Hindlimb muscle (tissue), 1 donor: ENCODE data around the gene RIT1. TPM values are rescaled to one million over a fixed set of nuclear protein-coding genes. Genes with fewer than 3 reads are reported as not detected.
A peak's percentile ranks its signal among the peaks of the same experiment; 100 is the strongest.

ENCODE experiments used
- DNase-seq: peaks from one replicate; pipeline ENCODE4 v3.0.0-alpha.2; 2013
- polyA plus RNA-seq: library from polyadenylated mRNA; unstranded; fragments of 120-200 nt; gene quantifications from one replicate; pipeline ENCODE4 v1.2.1, GENCODE V29; 2013; ENCODE audit not compliant: insufficient read length

The RIT1 gene
- polyA plus RNA-seq, 1 donor, result 23.4 TPM

DNA sequence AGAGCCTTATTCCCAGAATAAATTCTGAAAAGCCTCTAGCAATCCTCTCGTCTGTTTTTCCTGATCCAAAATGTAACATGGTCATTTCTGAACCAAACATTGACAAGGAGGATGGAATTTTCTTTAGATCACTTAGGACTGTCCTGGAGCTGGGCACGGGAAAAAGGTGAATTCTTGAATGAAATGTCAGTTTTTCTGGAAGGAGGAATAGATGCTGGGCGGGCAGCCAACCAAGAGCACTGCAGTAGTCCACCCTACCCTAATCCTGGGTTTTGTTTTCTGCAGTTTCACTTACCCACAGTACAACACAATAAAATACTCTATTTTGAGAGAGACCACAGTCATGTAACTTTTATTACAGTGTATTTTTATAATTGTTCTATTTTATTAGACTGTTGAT lies 20.9 kb downstream of the RIT1 start:
- DNase-seq, result no peak

DNA sequence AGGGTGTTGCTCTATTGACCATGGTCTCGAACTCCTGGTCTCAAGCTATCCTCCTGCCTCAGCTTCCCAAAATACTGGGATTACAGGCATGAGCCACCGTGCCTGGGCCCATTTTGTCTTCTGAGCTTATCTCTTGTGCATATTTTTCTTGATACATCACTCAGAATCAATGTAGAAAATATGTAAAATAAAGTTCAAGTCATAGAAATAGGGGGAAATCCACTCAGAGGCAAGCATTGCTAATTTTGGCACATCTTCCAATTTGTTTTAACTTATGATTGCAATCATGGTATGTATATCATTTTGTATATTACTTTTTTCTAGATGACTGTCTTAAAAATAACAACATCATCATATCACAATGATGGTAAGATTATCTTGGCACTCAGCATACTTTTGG lies 21.6 kb downstream of the RIT1 start:
- no peak for DNase-seq

DNA sequence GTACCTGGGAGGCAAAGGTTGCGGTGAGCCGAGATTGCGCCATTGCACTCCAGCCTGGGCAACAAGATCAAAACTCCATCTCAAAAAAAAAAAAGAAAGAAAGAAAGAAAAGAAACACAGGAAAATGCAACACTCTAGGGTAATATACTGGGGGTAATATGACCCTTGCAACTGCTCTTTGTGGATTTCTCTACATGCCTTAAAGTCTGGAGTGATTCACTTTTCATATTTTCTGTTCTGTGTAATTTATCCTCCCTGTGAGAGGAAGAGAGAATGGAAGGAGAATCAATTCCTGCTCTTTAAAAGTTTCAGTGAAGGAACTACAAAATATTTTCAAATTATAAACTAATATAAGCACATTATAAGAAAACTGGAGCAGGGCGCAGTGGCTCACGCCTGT lies 22.7 kb downstream of the RIT1 start:
- DNase-seq, result no peak

DNA sequence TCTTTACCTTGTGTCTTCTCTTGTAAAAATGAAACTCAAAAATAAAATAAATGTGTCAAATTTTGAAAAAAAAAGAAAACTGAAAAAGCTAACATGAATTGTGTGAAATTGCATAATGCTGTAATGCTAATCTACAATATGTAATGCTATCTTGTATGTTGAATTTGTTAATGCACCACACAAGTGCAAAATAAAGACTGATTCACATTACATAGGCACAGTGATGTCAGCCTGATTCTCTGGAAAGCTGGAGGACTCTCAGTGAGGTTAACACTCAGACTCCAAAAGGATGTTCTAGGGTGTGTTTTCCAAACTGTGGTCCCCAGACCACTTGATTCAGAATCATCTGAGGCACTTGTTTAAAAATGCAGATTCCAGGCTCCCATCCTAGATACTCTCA lies 26.2 kb downstream of the RIT1 start:
- DNase-seq, result no peak

DNA sequence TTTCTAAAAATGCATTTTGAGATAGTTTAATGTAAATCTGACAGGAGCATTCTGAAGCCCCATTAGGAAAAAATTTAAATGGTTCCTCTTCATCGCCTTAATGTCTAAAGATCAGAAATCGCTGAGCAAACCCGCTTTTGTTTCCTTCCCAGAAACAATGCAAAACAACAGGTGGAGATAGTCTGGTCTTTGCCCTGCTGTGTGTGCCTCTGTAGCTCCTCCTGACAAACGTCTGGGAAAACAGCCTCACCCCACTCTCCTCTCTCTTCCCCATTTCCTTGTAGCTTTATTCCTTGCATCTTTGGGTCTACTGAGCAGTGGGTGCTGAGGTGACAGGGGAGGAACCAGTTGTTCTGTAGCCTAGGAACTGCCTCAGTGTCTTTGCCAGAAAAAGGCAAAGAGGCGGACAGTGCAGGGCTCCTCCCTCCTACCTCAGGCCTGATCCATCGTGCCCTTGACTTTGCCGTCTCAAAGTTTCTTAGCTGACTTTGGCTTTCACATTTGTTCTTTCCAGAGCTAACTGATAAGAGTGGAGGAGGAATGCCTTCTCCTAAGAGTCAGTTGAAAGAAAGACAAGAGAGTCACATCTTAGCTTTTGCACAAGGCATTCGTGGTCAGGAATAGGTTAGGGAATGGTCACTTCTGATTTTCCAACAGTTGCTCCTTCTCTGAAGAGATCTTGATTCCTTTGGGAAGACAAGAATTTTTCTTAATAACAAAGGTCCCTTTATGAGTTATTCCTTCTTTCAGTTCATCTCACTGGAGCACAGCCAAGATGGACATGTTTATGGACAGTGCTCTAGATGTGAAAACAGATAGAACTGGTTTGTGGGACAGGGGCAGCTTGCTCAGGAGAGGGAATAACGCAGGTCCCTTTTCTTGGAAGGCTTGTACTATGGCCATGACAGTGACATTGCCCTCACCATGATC lies 26.9 kb downstream of the RIT1 start:
- no peak for DNase-seq

DNA sequence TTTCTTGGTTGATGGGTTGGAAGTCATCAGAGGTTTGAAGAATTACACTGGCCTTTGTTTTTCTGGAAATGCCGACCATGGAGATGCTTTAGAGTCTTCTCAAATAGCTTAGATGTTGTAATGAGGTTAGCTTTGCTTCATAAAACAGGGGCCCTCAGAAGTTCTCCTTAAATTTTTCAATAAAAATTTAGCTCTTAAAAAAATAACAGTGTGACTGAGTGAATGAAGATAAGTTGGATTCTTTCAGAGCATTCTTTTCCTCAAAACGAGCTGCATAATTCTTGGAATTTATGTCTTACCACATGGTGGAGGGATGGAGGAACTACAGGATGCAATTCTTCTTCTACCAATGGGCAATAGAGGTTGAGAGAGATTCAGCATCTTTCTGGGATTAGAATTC lies 28.4 kb downstream of the RIT1 start:
- no peak for DNase-seq

DNA sequence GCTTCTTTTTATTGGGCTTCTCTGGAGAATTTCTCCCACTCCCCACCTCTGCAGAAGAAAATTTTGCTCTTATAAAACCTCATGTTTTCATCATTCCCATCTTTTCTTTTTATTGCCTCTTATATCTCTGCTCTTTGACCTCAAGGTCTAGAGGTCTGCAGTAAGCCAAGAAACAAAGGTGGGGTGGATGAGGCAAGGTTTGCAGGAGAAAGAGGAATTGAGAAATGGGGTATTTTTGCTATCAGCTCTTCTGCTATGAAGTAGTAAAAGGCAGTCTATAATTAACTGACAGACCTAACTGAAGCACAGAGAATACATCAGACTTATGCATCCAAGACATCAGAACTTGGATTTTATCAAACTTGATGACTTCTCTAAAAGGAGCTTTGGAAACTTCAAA lies 28.9 kb downstream of the RIT1 start:
- DNase-seq, result no peak

DNA sequence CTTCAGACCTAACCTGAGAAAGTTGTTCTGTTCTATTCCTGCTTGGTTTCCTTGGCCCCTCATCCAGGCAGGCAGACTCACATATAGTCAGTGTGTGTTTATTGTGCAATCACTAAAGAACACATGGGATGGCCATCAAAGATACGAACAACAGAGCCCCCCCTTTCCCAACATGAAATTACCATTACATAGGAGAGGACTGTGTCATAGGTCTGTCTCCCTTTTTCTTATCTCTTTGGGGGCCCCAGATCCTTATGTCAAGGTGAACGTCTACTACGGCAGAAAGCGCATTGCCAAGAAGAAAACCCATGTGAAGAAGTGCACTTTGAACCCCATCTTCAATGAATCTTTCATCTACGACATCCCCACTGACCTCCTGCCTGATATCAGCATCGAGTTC lies 30.2 kb downstream of the RIT1 start:
- DNase-seq, result no peak

DNA sequence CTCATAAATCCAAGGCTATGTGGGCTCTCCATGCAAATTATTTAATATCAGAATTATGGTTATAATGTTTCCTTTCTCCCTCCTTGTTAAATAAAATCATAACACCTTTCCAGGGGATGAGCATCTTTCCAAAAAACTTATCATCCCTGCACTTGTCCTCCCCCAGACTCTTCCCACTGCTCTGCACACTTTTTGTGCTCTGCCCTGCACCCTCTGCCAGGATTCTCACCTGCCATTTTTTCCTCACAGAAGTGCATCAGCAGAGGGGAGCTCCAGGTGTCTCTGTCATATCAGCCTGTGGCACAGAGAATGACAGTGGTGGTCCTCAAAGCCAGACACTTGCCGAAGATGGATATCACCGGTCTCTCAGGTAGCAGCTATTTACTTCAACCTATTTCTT lies 30.9 kb downstream of the RIT1 start:
- DNase-seq, result no peak

DNA sequence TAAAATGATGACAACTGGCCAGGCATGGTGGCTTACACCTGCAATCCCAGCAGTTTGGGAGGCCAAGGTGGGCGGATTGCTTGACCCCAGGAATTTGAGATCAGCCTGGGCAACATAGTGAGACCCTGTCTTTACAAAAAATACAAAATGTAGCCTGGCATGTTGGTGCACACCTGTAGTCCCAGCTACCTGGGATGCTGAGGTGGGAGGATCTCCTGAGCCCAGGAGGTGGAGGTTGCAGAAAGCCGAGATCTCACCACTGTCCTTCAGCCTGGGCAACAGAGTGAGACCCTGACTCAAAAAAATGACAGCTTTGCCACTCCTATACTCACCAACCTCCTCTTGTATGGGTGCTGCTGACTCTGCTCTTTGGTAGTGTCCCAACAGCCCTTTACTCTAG lies 33.2 kb downstream of the RIT1 start:
- DNase-seq, result no peak

DNA sequence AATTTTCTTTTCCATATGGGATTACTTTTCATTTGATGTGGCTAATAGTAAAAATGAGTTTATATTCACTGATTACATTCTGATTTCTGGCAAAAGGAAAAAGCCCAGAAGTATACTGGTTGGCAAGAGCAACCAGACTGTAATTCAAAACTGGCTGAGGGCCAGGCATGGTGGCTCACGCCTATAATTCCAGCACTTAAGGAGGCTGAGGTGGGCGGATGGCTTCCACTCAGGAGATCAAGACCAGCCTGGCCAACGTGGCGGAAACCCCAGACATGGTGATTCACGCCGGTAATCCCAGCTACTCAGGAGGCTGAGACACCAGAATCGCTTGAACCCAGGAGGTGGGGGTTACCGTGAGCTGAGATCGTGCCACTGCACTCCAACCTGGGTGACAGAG lies 37.3 kb downstream of the RIT1 start:
- no peak for DNase-seq

DNA sequence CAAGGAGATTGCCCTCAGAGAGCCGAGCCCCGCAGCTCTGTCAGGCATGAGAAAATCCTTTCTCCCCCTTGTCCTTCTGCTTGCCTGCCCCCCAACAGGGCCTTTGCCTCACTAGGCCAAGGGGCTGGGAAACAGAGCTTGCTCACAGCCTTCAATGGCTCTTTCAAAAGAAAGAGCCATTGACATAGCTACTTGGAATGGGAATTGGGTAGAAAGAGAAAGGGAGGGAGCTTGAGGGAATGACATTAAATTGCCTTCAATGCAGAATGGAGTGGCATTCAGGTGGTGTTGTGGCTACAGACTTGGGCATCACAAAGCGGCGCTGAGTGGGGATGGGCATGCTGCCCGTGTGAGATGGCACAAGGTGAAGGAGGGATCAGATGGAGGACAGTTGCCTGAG lies 38.6 kb downstream of the RIT1 start:
- DNase-seq, result no peak

DNA sequence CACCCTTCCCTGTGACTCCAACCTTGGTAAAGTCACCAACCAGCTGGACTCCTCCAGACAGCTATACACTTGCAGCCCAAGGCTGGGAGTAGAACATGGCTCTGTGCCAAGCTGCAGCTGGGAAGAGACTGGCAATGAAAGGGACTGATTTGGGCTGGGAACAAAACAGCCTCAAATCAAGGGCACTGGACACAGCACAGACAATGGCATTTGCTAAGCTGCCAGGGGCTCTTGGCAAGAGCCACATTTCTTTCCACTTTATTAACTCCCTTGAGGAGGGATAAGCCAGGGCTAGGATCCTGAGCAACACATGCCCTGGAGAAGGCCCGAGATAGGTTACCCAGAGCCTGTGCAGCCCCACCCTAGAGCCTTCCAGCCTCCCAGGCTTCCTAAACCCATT lies 39.8 kb downstream of the RIT1 start:
- peak; percentile 60 for DNase-seq

DNA sequence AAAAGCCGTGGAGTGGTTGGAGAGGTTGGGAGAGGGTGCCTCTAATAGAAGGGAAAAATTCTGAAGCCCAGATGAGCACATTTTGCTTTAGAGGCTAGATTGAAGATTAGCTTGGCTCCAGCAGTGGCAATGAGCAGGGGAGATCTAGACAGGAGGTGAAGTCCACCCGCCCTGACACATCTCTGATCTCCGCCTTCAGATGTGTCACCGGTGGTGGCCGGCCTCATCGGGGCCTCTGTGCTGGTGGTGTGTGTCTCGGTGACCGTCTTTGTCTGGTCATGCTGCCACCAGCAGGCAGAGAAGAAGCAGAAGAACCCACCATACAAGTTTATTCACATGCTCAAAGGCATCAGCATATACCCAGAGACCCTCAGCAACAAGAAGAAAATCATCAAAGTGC lies 43.4 kb downstream of the RIT1 start:
- no peak for DNase-seq

DNA sequence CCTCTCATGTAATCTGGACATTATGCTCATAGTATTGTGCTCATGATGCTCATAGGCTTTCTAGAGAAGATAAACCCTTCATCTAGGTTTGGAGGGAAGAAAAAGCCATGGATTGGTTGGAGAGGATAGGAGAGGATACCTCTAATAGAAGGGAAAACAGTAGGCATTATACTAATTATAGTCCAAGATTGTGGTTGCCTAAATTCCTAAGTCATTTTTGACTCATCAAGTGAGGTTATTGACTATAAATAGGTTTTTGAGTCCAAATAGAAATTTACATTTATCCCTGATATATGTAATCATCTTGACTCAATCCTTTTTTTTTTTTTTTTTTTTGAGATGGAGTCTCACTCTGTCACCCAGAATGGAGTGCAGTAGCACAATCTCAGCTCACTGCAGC lies 46.8 kb downstream of the RIT1 start:
- no peak for DNase-seq

DNA sequence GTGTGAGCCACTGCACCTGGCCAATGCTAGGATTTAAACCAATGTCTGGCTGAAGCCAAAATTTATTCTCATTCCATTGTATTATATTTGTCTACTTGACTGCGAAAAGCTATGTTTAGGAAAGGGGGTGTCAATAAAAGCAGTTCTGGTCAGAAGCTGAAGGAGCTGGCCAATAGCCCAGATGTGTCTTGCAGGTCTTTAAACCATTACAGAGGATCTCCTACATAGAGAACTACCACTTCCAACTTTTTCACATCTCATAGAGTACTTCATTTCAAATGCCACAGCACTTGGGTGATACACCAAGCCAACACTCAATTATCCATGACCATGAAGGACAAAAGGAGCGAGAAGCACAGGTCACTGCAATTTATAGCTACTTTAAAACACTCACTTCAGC lies 49.3 kb downstream of the RIT1 start:
- DNase-seq, result no peak

DNA sequence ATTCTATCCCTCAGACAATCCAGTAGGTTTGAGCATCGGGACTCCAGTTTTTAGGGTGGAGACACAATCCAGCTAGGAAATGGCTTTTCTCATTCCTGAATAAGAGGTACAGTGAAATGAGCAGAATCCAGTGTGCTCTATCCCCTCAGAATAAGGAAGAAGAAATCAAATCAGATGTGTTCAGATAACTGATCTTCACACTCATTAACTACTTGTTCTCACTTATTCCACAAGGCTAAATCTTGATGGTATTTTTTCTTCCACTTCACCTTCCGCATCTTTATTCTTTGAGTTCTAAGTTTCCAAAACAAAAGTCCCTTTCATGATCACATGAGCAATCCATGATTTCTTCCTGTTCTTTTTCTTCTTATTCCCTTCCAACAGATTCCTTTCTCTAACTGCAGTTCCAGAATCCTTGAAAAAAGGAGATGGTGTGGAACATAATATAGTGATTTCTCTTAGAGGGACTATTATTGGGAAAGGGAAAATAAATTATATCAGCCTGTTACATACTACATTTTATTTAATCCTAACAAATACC lies 50.1 kb downstream of the RIT1 start:
- DNase-seq, result peak; percentile 13

DNA sequence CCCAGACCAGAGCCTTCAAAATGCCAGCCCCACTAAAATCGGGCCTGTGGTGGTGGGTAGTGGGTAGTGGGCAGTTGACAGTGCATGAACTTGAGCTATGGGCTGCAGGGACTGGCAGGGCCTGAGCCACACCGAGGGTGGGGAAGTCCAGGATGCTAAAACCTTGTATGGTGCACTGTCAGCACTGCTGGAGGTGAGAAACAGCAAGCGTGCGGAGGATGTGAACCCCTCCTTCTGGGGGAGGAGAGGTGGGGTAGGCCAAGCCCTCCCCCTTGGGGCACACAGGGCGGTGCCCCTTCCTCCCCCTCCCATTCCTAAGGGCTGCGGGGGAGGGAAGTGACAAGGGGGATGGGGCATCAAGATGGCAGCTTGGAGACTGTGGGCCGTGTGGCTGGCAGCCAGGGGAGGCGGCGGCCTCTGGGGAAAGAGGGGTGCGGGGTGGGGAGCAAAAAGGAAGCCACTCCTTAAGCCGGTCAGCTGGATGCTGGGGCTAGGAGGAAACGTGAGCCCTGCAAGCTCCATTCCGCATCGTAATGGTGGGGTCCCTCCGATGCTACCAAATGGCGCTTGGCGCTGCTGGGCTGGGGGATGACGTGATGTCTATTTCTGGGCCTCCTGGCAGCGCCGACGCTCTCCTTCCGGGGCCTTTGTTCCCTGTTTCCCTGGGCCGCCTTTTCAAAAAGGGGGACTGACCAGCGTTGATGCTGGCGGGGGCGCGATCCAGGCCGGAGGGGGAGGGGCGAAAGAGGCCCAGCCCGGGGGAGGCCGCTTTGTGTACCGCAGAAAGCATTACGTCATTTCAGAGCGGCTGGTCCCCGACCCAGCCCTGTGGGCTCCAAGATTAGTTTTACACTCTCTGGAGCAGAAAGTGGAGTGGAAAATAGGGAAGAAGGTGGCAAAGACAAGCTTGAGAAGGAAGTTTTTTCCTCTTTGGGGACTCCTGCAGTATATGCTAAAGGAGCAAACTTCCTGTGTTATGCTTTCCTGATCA lies 51.0 kb downstream of the RIT1 start:
- DNase-seq, result peak; percentile 86

DNA sequence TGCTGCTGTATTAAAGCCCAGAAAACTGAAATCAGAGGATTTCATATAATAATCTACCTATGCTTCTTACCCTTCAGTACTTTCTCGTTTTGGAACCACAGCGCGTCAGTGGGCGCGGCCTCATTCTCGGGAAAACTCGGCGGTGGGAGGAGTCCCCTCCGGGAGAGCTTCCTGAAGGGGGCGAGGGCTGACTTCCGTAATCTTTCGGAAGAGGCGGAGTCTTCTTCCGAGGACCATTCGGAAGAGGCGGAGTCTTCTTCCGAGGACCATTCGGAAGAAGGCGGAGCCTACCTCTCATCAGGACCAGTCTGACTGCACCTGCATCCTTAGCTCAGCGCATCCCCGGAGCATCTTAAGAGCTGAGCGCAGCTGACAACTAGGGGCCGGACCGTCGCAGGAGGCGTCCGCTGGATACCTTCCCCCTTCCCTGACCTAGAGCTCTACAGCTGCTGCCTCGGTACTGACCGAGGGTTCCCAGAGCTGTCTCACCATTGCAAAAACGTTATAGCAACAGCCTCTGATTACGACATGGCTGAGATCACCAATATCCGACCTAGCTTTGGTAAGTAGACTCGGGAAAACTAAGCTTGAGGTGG lies 51.8 kb downstream of the RIT1 start, which contains the start of gene SYT11:
SYT11 (plus strand) TSS at position 334 of the 596 bp plus-strand sequence; CDS start at position 529, 195 bp downstream.
- DNase-seq, result peak; percentile 96

DNA sequence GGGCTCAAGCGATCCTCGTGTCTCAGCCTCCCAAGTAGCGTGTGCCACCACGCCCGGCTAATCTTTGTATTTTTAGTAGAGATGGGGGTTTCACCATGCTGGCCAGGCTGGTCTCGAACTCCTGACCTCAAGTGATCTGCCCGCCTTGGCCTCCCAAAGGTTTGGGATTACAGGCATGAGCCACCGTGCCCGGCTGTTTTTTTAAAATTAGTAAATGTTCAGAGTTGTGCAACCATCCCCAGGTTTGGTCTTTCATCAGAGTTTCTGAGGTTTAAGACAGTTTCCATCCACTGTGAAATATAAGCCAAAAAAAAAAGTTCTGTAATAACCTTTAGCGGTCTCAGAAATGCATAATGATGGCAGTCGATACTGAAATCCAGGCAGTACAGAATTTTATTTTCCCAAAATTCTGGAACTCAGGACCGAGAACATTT lies 52.3 kb downstream of the RIT1 start:
- DNase-seq, result no peak

DNA sequence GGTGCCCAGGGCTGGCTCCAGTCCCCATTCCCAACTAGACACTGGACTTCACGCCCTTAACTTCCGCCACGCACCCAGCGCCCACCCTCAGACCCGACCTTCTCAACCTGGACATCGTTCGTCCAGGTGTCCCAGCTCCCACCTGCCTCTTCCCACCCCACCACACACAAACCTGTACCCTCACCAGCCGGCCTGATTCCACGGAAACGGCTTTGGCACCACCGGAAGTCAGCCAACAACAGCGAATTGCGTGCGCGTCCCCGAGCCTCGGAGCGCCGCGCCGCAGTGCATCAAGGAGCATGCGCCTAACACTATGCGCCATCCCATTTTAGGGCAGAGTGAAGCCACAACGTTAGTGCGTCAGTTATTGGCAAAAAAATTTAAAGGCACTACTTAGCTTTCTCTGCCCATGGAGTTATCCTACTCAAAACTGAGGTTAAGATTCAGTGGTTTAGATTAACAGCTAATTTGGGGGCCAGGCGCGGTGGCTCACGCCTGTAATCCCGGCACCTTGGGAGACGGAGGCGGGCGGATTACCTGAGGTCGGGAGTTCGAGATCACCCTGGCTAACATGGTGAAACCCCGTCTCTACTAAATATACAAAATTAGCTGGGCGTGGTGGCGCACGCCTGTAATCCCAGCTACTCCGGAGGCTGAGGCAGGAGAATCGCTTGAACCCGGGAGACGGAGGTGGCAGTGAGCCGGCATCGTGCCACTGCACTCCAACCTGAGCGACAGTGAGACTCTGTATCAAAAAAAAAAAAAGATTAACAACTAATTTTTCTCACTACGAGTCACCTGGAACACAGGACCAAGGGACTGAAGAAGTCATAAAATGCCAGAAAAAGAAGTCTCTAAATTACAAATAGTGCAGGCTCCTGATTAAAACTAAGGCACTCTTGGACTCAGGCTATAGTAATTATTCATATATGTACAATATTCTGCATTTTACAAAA lies 53.9 kb downstream of the RIT1 start, which contains the start of gene GON4L:
GON4L (minus strand) TSS at position 240 of the 956 bp plus-strand sequence. CDS start 3,434 bp downstream, outside the sequence.
- peak; percentile 93 for DNase-seq
